ENCODE results near the gene TTC21B.
A peak's percentile ranks its signal among the peaks of the same experiment; 100 is the strongest.

The TTC21B gene

GRCh38 chr2:165957030-165957675 is 3.6 kb upstream of the TTC21B start:
- Histone ChIP-seq H3K27me3 (ENCODE audit: control insufficient read depth, insufficient read depth, low read length) (no peaks in the 10 kb centered on the region), H3K27ac (ENCODE audit: low read depth, low read length) (no peak overlapping the region), H3K36me3 (ENCODE audit: control insufficient read depth, insufficient read depth, low read length) (no peaks in the 10 kb centered on the region), H3K4me3 (ENCODE audit: low read length) (no peak overlapping the region), H3K9ac (ENCODE audit: low read length) (no peak overlapping the region), H3K4me1 (ENCODE audit: control insufficient read depth, insufficient read depth, low read length) (peaks cover 11% of the 10 kb centered on the region)

GRCh38 chr2:165953306-165953654 is 296 bp downstream of the TTC21B start:
- H3K4me1 ChIP-seq (ENCODE audit: control insufficient read depth, insufficient read depth, low read length) = peaks cover 11% of the 10 kb centered on the region
- peak overlapping the region; percentile 74 for H3K27ac ChIP-seq (ENCODE audit: low read depth, low read length)
- no peaks in the 10 kb centered on the region for H3K36me3 ChIP-seq (ENCODE audit: control insufficient read depth, insufficient read depth, low read length)
- no peaks in the 10 kb centered on the region for H3K27me3 ChIP-seq (ENCODE audit: control insufficient read depth, insufficient read depth, low read length)
- peak overlapping the region; percentile 85 for H3K4me3 ChIP-seq (ENCODE audit: low read length)
- peak overlapping the region; percentile 49 for H3K9ac ChIP-seq (ENCODE audit: low read length)

- H3K27ac ChIP-seq (ENCODE audit: low read depth, low read length) = peak overlapping the region; percentile 74
- H3K4me3 ChIP-seq (ENCODE audit: low read length) = peak overlapping the region; percentile 85
- H3K4me1 ChIP-seq (ENCODE audit: control insufficient read depth, insufficient read depth, low read length) = peaks cover 11% of the 10 kb centered on the region
- H3K9ac ChIP-seq (ENCODE audit: low read length) = no peak overlapping the region
- H3K27me3 ChIP-seq (ENCODE audit: control insufficient read depth, insufficient read depth, low read length) = no peaks in the 10 kb centered on the region
- no peaks in the 10 kb centered on the region for H3K36me3 ChIP-seq (ENCODE audit: control insufficient read depth, insufficient read depth, low read length)
Observed at GRCh38 chr2:165952741-165953211, 800 bp downstream of the TTC21B start.

GRCh38 chr2:165952085-165952484 is 1.5 kb downstream of the TTC21B start:
- Histone ChIP-seq H3K4me3 (ENCODE audit: low read length) (no peak overlapping the region), H3K27ac (ENCODE audit: low read depth, low read length) (no peak overlapping the region), H3K4me1 (ENCODE audit: control insufficient read depth, insufficient read depth, low read length) (peaks cover 11% of the 10 kb centered on the region), H3K9ac (ENCODE audit: low read length) (no peak overlapping the region), H3K36me3 (ENCODE audit: control insufficient read depth, insufficient read depth, low read length) (no peaks in the 10 kb centered on the region), H3K27me3 (ENCODE audit: control insufficient read depth, insufficient read depth, low read length) (no peaks in the 10 kb centered on the region)

GRCh38 chr2:165950438-165950837 is 3.1 kb downstream of the TTC21B start:
- Histone ChIP-seq H3K27me3 (ENCODE audit: control insufficient read depth, insufficient read depth, low read length) (no peaks in the 10 kb centered on the region), H3K36me3 (ENCODE audit: control insufficient read depth, insufficient read depth, low read length) (no peaks in the 10 kb centered on the region), H3K9ac (ENCODE audit: low read length) (no peak overlapping the region), H3K4me1 (ENCODE audit: control insufficient read depth, insufficient read depth, low read length) (peaks cover 11% of the 10 kb centered on the region), H3K27ac (ENCODE audit: low read depth, low read length) (no peak overlapping the region), H3K4me3 (ENCODE audit: low read length) (no peak overlapping the region)

GRCh38 chr2:165941827-165942226 is 11.7 kb downstream of the TTC21B start:
- H3K4me3 ChIP-seq (ENCODE audit: low read length) = no peak overlapping the region
- H3K36me3 ChIP-seq (ENCODE audit: control insufficient read depth, insufficient read depth, low read length) = peaks cover 5% of the 10 kb centered on the region
- no peaks in the 10 kb centered on the region for H3K4me1 ChIP-seq (ENCODE audit: control insufficient read depth, insufficient read depth, low read length)
- no peak overlapping the region for H3K9ac ChIP-seq (ENCODE audit: low read length)
- H3K27me3 ChIP-seq (ENCODE audit: control insufficient read depth, insufficient read depth, low read length) = no peaks in the 10 kb centered on the region
- H3K27ac ChIP-seq (ENCODE audit: low read depth, low read length) = no peak overlapping the region

- H3K36me3 ChIP-seq (ENCODE audit: control insufficient read depth, insufficient read depth, low read length) = peaks cover 5% of the 10 kb centered on the region
- no peak overlapping the region for H3K4me3 ChIP-seq (ENCODE audit: low read length)
- no peaks in the 10 kb centered on the region for H3K4me1 ChIP-seq (ENCODE audit: control insufficient read depth, insufficient read depth, low read length)
- no peak overlapping the region for H3K9ac ChIP-seq (ENCODE audit: low read length)
- no peak overlapping the region for H3K27ac ChIP-seq (ENCODE audit: low read depth, low read length)
- H3K27me3 ChIP-seq (ENCODE audit: control insufficient read depth, insufficient read depth, low read length) = no peaks in the 10 kb centered on the region
Observed at GRCh38 chr2:165938237-165938636, 15.3 kb downstream of the TTC21B start.

GRCh38 chr2:165933211-165933910 is 20.2 kb downstream of the TTC21B start:
- Histone ChIP-seq H3K4me1 (ENCODE audit: control insufficient read depth, insufficient read depth, low read length) (no peaks in the 10 kb centered on the region), H3K4me3 (ENCODE audit: low read length) (no peak overlapping the region), H3K27me3 (ENCODE audit: control insufficient read depth, insufficient read depth, low read length) (no peaks in the 10 kb centered on the region), H3K9ac (ENCODE audit: low read length) (no peak overlapping the region), H3K36me3 (ENCODE audit: control insufficient read depth, insufficient read depth, low read length) (peaks cover 2% of the 10 kb centered on the region), H3K27ac (ENCODE audit: low read depth, low read length) (no peak overlapping the region)

- Histone ChIP-seq H3K9ac (ENCODE audit: low read length) (no peak overlapping the region), H3K36me3 (ENCODE audit: control insufficient read depth, insufficient read depth, low read length) (peaks cover 6% of the 10 kb centered on the region), H3K4me1 (ENCODE audit: control insufficient read depth, insufficient read depth, low read length) (no peaks in the 10 kb centered on the region), H3K27ac (ENCODE audit: low read depth, low read length) (no peak overlapping the region), H3K4me3 (ENCODE audit: low read length) (no peak overlapping the region), H3K27me3 (ENCODE audit: control insufficient read depth, insufficient read depth, low read length) (no peaks in the 10 kb centered on the region)
Observed at GRCh38 chr2:165927774-165928173, 25.8 kb downstream of the TTC21B start.

GRCh38 chr2:165927353-165927752 is 26.2 kb downstream of the TTC21B start:
- Histone ChIP-seq H3K27ac (ENCODE audit: low read depth, low read length) (no peak overlapping the region), H3K4me1 (ENCODE audit: control insufficient read depth, insufficient read depth, low read length) (no peaks in the 10 kb centered on the region), H3K9ac (ENCODE audit: low read length) (no peak overlapping the region), H3K27me3 (ENCODE audit: control insufficient read depth, insufficient read depth, low read length) (no peaks in the 10 kb centered on the region), H3K36me3 (ENCODE audit: control insufficient read depth, insufficient read depth, low read length) (peaks cover 6% of the 10 kb centered on the region), H3K4me3 (ENCODE audit: low read length) (no peak overlapping the region)

- Histone ChIP-seq H3K4me3 (ENCODE audit: low read length) (no peak overlapping the region), H3K27ac (ENCODE audit: low read depth, low read length) (no peak overlapping the region), H3K9ac (ENCODE audit: low read length) (no peak overlapping the region), H3K27me3 (ENCODE audit: control insufficient read depth, insufficient read depth, low read length) (no peaks in the 10 kb centered on the region), H3K36me3 (ENCODE audit: control insufficient read depth, insufficient read depth, low read length) (peaks cover 6% of the 10 kb centered on the region), H3K4me1 (ENCODE audit: control insufficient read depth, insufficient read depth, low read length) (no peaks in the 10 kb centered on the region)
Observed at GRCh38 chr2:165924946-165925345, 28.6 kb downstream of the TTC21B start.

GRCh38 chr2:165920748-165921147 is 32.8 kb downstream of the TTC21B start:
- Histone ChIP-seq H3K9ac (ENCODE audit: low read length) (no peak overlapping the region), H3K27ac (ENCODE audit: low read depth, low read length) (no peak overlapping the region), H3K4me1 (ENCODE audit: control insufficient read depth, insufficient read depth, low read length) (no peaks in the 10 kb centered on the region), H3K4me3 (ENCODE audit: low read length) (no peak overlapping the region), H3K36me3 (ENCODE audit: control insufficient read depth, insufficient read depth, low read length) (peaks cover 2% of the 10 kb centered on the region), H3K27me3 (ENCODE audit: control insufficient read depth, insufficient read depth, low read length) (no peaks in the 10 kb centered on the region)

GRCh38 chr2:165913636-165914035 is 39.9 kb downstream of the TTC21B start:
- Histone ChIP-seq H3K27ac (ENCODE audit: low read depth, low read length) (no peak overlapping the region), H3K4me3 (ENCODE audit: low read length) (no peak overlapping the region), H3K4me1 (ENCODE audit: control insufficient read depth, insufficient read depth, low read length) (no peaks in the 10 kb centered on the region), H3K9ac (ENCODE audit: low read length) (no peak overlapping the region), H3K27me3 (ENCODE audit: control insufficient read depth, insufficient read depth, low read length) (no peaks in the 10 kb centered on the region), H3K36me3 (ENCODE audit: control insufficient read depth, insufficient read depth, low read length) (no peaks in the 10 kb centered on the region)
